Activated T-cell treated with anti-CD3 and anti-CD28 coated beads, Interleukin-2, amount 50 U/mL, for 72 hours (primary cell): ENCODE measurements around the gene HIP1. TPM values are rescaled to one million over a fixed set of nuclear protein-coding genes. Genes with fewer than 3 reads are reported as not detected.
"Not testable (repeated sequence)": the region's sequence is repeated elsewhere in the genome, so short reads cannot be mapped to it uniquely, and the experiment has no call there.

ENCODE experiments used
- ATAC-seq, 2 donors: fragments of 150-1000 bp; cut with Tn5 transposase; replicated peaks in 1 of 2; 2 replicates each; pipeline ENCODE4 v1.10.0; 2021; ENCODE audit warnings: moderate library complexity in 2 of 2, mild to moderate bottlenecking in 1 of 2
- DNase-seq, 2 donors: peaks; one replicate each; pipeline ENCODE4 v3.0.0; 2021 to 2022; ENCODE audit warnings: mixed read lengths in 1 of 2
- H3K27ac Mint-ChIP-seq: one replicate; pipeline ENCODE4 v1.8.0; 2022; ENCODE audit warnings: mild to moderate bottlenecking, moderate library complexity, mixed read lengths
- H3K27me3 Mint-ChIP-seq: one replicate; pipeline ENCODE4 v1.8.0; 2022; ENCODE audit warnings: low read depth, mixed read lengths
- H3K36me3 Mint-ChIP-seq, 2 donors: one replicate each; pipeline ENCODE4 v1.8.0; 2022; ENCODE audit warnings: mixed read lengths in 2 of 2, mild to moderate bottlenecking in 1 of 2; ENCODE audit not compliant: insufficient read depth in 2 of 2
- H3K4me1 Mint-ChIP-seq: one replicate; pipeline ENCODE4 v1.8.0; 2022; ENCODE audit warnings: low read depth, mixed read lengths
- H3K4me3 Mint-ChIP-seq, 2 donors: one replicate each; pipeline ENCODE4 v1.8.0; 2022; ENCODE audit warnings: mild to moderate bottlenecking in 2 of 2, mixed read lengths in 2 of 2, moderate library complexity in 2 of 2
- H3K9me3 Mint-ChIP-seq, 2 donors: one replicate each; pipeline ENCODE4 v1.8.0; 2022; ENCODE audit warnings: mixed read lengths in 2 of 2
- total RNA-seq, 2 donors: library from RNA; stranded (reverse); gene quantifications; one replicate each; pipeline ENCODE4 v1.2.3, GENCODE V29; 2022

HIP1 gene
- total RNA-seq, 2 donors from 2014 or later = 10.9 to 11.4 TPM

DNA sequence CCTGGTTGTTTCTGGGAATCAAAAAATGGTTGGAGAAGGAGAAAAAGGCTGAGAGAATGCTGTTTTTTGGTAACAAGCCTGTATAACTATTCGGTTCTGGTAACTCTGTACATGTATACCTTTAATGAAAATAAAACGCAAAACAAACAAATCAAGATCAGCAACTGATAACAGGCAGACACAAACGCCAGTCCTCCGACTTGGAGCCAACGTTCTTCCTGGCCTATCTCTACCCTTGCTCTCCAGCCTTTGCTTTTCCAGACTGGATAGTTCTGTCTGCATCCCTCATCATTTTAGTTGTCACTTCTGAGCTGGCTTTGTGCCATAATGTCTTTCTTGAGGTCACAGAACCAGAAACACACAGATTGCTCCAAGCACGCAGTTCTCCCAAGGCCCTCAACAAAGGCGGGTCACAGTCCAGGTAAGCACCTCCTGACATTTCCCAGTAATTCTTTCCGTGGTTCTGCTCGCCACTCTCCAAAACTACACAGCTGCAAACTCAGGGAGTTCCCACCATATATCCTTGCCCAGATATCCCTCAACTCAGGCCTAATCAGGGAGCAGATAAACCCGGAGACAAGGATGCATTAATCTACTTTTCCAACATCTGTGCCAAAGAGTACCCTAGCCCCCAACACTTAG lies 20.2 kb downstream of the HIP1 start:
- H3K9me3 Mint-ChIP-seq = no peaks in the 10 kb centered on the region
- H3K27ac Mint-ChIP-seq = no peak overlapping the region
- DNase-seq (no peak), ATAC-seq (no peak)
- H3K36me3 Mint-ChIP-seq = no peaks in the 10 kb centered on the region
- H3K4me3 Mint-ChIP-seq = no peak overlapping the region
- H3K4me1 Mint-ChIP-seq = no peaks in the 10 kb centered on the region
- H3K27me3 Mint-ChIP-seq = no peaks in the 10 kb centered on the region

DNA sequence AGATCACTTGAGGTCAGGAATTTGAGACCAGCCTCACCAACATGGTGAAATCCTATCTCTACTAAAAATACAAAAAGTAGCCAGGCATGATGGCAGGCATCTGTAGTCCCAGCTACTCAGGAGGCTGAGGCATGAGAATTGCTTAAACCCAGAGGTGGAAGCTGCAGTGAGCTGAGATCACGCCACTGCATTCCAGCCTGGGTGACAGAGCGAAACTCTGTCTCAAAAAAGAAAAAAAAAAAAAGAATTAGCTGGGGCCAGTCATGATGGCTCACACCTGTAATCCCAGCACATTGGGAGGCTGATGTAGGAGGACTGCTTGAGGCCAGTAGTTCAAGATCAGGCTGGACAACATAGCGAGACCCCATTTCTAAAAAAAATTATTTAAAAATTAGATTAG lies 21.0 kb downstream of the HIP1 start:
- H3K27me3 Mint-ChIP-seq, H3K4me3 Mint-ChIP-seq, H3K4me1 Mint-ChIP-seq, H3K27ac Mint-ChIP-seq, H3K9me3 Mint-ChIP-seq, DNase-seq, ATAC-seq, H3K36me3 Mint-ChIP-seq: not testable (repeated sequence)

DNA sequence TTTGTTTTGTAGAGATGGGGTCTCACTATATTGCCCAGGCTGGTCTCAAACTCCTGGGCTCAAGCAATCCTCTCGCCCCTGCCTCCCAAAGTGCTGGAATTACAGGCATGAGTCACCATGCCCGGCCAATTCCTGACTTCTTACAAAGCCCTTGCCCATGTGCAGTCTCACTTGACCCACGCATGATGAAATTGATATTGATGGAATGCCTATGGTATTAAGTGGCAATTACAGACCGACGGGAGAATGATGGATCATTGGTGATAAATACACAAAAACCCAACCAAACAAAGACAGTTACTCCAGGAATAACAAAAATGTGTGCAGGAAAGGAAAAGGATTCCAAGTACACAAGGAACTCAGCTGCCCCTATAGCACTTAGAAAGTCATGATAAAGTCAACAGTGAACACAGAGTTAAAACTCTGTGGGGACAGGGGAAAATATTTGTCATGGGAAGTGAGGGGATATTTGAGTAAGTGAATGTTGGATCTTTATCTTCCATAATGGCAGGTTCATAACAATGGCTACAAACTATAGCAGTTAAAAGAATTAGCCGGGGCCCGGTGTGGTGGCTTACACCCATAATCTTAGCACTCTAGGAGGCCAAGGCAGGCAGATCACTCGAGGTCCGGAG lies 21.6 kb downstream of the HIP1 start:
- DNase-seq = no peak
- Mint-ChIP-seq H3K9me3 (peaks cover 0 to 4% of the 10 kb centered on the region in 2 donors), H3K27ac (no peak overlapping the region), H3K4me1 (peaks cover 6% of the 10 kb centered on the region), H3K4me3 (no peak overlapping the region), H3K36me3 (peaks cover 0 to 4% of the 10 kb centered on the region in 2 donors), H3K27me3 (peaks cover 8% of the 10 kb centered on the region)
- ATAC-seq = no peak

DNA sequence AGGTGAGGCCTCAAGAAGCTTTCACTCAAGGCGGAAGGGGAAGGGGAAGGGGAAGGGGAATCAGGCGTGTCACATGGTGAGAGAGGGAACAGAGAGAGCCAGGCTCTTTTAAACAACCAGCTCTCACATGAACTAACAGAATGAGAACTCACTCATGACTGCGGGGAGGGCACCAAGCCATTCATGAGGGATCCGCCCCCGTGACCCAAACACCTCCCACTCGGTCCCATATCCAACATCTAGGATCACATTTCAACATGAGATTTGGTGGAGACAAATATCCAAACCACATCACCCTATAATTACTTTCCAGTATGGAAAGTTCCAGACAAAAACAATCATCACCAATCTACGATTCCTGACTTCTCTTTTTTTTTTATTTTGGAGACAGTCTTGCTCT lies 22.9 kb downstream of the HIP1 start:
- H3K9me3 Mint-ChIP-seq = peaks cover 0 to 4% of the 10 kb centered on the region in 2 donors
- DNase-seq = no peak
- H3K27me3 Mint-ChIP-seq = peaks cover 8% of the 10 kb centered on the region
- H3K36me3 Mint-ChIP-seq = peaks cover 5 to 6% of the 10 kb centered on the region in 2 donors
- no peak for ATAC-seq
- no peak overlapping the region for H3K27ac Mint-ChIP-seq
- H3K4me3 Mint-ChIP-seq = no peak overlapping the region
- H3K4me1 Mint-ChIP-seq = peaks cover 6% of the 10 kb centered on the region

DNA sequence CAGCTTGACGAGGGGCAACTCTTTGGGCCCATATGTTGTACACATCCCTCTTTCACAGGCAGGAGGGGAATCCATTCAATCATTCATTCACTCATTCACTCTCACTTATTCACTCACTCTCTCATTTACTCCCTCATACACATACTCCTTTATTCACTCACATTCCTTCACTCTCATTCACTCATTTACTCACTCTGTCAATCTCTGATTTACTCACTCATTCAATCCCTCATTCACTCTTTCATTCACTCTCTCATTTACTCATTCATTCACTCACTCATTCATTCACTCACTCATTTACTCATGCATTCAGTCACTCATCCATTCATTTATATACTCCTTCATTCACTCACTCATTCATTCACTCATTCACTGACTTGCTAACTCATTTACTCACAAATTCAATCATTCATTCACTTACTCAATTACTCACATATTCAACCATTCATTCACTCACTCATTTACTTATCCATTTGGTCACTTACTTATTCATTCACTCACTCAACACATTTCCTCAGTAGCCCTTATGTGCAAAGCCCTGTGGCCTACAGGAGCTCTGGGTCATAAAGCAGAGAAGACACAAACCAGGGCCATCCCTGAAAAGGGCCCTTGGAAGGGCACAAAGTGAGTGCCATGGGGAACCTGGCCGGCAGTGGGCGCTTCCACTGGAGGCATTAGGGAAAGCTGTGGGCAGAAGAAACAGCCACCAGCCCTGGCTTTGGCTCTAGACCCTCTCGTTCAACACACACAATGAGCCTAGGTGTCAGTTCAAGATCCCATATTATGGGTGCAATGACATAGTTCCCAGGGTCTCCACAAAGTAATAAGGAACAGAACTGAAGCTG lies 26.0 kb downstream of the HIP1 start:
- no peak overlapping the region for H3K4me3 Mint-ChIP-seq
- H3K9me3 Mint-ChIP-seq = peaks cover 5 to 11% of the 10 kb centered on the region in 2 donors
- DNase-seq (no peak), ATAC-seq (no peak)
- peaks cover 11 to 15% of the 10 kb centered on the region in 2 donors for H3K36me3 Mint-ChIP-seq
- peaks cover 8% of the 10 kb centered on the region for H3K27me3 Mint-ChIP-seq
- peaks cover 6% of the 10 kb centered on the region for H3K4me1 Mint-ChIP-seq
- no peak overlapping the region for H3K27ac Mint-ChIP-seq

DNA sequence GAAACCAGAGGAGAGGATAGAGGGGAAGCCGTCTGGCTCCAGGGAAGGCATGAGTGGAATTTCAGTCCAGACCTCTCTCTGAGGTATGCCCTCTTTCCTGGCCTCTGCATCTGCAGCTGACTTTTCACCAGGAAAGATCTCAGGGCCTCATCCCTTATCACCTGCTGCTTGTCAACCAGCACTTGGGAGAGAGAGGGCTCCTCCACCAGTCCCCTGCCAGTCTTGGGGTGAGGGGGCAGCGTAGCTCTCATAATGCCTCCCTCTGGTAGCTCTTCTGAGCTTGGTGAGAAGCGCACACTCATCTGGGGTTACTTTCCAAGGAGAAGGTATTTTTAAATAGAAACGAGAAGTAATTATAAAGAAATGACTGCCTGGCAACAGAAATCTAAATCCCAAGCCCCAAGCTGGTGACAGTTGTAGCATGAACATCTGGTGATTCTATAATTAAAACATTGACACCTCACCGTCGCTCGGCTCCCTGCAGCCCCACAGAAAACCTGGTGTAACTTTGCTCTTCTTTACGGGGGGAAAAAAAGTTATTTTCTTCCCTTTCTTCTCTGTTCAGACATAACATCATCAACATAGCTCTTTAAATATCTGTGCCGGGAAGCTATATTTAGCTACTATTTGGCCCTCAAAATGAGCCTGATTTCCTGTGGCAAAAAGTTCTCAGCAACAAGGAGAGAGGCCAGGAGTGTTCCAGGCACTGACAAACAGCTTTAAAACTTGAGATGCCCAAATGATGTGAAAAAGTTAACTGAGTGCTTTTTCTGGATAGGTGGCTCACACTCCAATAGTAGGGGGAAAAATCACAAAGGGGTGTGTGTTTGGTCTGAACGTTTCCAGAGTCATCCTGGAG lies 26.9 kb downstream of the HIP1 start:
- peaks cover 11 to 15% of the 10 kb centered on the region in 2 donors for H3K36me3 Mint-ChIP-seq
- no peak for ATAC-seq
- H3K27me3 Mint-ChIP-seq = peaks cover 8% of the 10 kb centered on the region
- peaks cover 6% of the 10 kb centered on the region for H3K4me1 Mint-ChIP-seq
- DNase-seq = no peak
- H3K4me3 Mint-ChIP-seq = no peak overlapping the region
- H3K9me3 Mint-ChIP-seq = peaks cover 5 to 11% of the 10 kb centered on the region in 2 donors
- H3K27ac Mint-ChIP-seq = no peak overlapping the region

DNA sequence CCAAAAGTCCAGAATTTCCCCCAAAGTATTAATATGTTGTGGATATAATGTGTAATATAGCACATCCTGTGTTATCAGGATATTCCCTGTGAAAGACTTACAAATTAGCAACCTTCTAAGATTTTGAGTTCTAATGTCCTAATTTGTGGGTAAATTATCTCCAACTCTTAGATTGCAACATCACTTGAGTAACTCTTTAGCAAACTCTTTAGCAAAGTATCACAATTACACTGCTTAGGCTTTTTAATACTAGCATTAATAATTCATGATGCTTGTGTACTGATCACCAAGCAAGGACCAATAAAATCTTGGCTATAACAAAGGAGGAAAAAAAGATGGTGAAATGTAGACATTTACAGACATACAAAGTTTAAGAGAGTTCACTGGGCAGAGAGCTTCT lies 27.7 kb downstream of the HIP1 start:
- peaks cover 5 to 11% of the 10 kb centered on the region in 2 donors for H3K9me3 Mint-ChIP-seq
- peaks cover 6% of the 10 kb centered on the region for H3K4me1 Mint-ChIP-seq
- H3K27me3 Mint-ChIP-seq = peaks cover 8% of the 10 kb centered on the region
- no peak overlapping the region for H3K4me3 Mint-ChIP-seq
- no peak overlapping the region for H3K27ac Mint-ChIP-seq
- ATAC-seq (no peak), DNase-seq (no peak)
- H3K36me3 Mint-ChIP-seq = peaks cover 11 to 15% of the 10 kb centered on the region in 2 donors

DNA sequence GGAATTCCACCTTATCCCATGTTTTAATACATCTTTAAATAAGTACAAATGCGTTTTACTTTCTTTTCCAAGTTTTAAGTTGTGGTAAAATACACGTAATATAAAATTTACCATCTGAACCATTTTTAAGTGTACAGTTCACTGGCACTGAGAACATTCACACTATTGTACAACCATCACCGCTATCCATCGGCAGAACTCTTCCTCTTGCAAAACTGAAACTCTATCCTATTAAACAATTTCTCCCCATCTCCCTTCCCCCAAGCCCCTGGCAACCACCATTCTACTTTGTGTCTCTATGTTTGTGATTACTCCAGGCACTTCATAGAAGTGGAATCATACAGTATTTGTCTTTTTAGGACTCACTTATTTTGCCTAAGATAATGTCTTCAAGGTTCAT lies 33.8 kb downstream of the HIP1 start:
- Mint-ChIP-seq H3K9me3 (peaks cover 5 to 7% of the 10 kb centered on the region in 2 donors), H3K27me3 (no peaks in the 10 kb centered on the region), H3K4me1 (no peaks in the 10 kb centered on the region), H3K36me3 (peaks cover 5 to 7% of the 10 kb centered on the region in 2 donors), H3K27ac (no peak overlapping the region), H3K4me3 (no peak overlapping the region)
- ATAC-seq = no peak
- DNase-seq = no peak

DNA sequence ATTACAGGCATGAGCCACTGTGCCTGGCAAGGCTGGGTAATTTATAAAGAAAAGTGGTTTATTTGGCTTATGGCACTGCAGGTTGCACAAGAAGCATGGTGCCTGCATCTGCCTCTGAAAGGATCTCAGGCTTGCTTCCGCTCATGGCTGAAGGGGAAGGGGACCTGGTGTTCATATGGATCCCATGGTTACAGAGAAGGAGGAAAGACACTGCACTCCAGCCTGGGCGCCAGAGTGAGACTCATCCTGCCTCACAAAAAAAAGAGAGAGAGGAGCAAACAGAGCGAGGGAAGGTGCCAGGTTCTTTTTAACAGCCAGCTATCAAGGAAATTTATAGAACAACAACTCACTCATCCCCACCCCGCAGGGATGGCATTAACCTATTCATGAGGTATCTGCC lies 36.2 kb downstream of the HIP1 start:
- no peak for ATAC-seq
- DNase-seq = no peak
- Mint-ChIP-seq H3K4me1 (no peaks in the 10 kb centered on the region), H3K4me3 (no peak overlapping the region), H3K27ac (no peak overlapping the region), H3K9me3 (no peaks in the 10 kb centered on the region), H3K27me3 (no peaks in the 10 kb centered on the region), H3K36me3 (no peaks in the 10 kb centered on the region)

DNA sequence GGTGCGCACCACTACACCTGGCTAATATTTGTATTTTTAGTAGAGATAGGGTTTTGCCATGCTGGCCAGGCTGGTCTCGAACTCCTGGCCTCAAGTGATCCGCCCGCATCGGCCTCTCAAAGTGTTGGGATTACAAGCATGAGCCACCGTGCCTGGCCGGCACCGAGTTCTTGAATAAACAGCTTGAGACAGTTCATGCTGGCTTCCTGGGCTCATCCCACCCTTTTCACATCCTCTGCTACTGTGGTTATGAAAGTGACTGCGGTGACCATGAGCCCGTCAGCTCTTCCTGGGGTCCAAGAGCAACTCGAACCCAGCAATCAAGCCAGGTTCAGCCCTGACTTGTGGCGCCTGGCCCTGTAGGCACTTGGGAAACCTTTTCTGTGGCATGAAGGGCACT lies 38.7 kb downstream of the HIP1 start:
- no peaks in the 10 kb centered on the region for H3K36me3 Mint-ChIP-seq
- H3K9me3 Mint-ChIP-seq = no peaks in the 10 kb centered on the region
- no peak overlapping the region for H3K27ac Mint-ChIP-seq
- no peaks in the 10 kb centered on the region for H3K27me3 Mint-ChIP-seq
- no peaks in the 10 kb centered on the region for H3K4me1 Mint-ChIP-seq
- ATAC-seq = no peak
- H3K4me3 Mint-ChIP-seq = no peak overlapping the region
- no peak for DNase-seq

DNA sequence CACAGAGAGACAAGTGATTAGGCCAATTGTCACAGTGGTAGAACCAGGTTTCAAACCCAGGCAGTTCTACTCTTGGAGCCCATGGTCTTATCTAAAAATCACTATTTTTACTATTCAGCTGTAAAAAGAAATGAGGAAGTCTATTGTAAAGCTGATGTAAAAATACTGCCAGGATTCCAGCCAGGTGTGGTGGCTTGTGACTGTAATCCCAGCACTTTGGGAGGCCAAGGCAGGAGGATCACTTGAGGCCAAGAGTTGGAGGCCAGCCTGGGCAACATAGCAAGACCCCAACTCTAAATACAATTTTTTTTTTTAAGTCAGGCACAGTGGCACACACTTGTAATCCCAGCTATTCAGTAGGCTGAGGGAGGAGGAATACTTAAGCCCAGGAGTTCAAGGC lies 40.4 kb downstream of the HIP1 start:
- no peak overlapping the region for H3K4me3 Mint-ChIP-seq
- no peak overlapping the region for H3K27ac Mint-ChIP-seq
- H3K9me3 Mint-ChIP-seq = no peaks in the 10 kb centered on the region
- DNase-seq (no peak), ATAC-seq (no peak)
- no peaks in the 10 kb centered on the region for H3K27me3 Mint-ChIP-seq
- no peaks in the 10 kb centered on the region for H3K36me3 Mint-ChIP-seq
- no peaks in the 10 kb centered on the region for H3K4me1 Mint-ChIP-seq

DNA sequence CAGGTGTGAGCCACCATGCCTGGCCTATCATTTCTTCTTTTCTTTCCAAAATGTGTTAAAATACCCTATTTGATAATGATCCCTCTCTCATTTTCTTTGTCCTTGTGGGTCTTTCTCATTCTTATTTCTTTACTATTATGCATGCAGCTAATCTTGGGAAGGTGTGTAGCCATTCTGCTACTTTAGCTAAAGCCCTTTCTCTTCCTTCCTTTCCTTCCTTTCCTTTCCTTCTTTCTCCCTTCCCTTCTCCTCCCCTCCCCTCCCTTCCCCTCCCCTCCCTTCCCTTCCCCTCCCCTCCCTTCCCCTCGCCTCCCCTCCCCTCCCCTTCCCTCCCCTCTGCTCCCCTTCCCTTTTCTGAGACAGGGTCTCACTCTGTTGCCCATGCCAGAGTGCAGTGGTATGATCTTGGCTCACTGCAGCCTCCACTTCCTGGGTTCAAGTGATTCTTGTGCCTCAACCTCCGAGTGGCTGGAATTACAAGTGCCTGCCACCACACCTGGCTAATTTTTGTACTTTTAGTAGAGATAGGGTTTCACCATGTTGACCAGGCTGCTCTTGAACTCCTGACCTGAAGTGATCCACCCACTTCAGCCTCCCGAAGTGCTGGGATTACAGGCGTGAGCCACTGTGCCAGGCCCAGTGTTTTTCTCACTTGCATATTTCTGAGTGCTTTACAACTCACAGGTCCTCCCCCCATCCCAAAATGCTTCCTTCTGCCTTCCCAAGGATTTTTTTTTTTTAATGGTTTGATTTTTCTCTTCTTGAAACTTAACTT lies 42.3 kb downstream of the HIP1 start:
- ATAC-seq = no peak
- Mint-ChIP-seq H3K4me3 (no peak overlapping the region), H3K27me3 (no peaks in the 10 kb centered on the region), H3K4me1 (no peaks in the 10 kb centered on the region), H3K27ac (no peak overlapping the region), H3K36me3 (no peaks in the 10 kb centered on the region), H3K9me3 (no peaks in the 10 kb centered on the region)
- DNase-seq = no peak
